Spleen (tissue), 11 donors: ENCODE results near the gene MIGA1. TPM values are rescaled to one million over a fixed set of nuclear protein-coding genes. Genes with fewer than 3 reads are reported as not detected.

ENCODE experiments used
- DNase-seq: peaks from one replicate; pipeline ENCODE4 v3.0.0-alpha.2; 2020
- H3K27ac ChIP-seq, 8 donors: fragments of 200-600 bp; sonication (generic) in 7 of 8; 1 replicate in 4 of 8; 2 replicates in 4 of 8; pipeline versions ENCODE4 v1.5.0 to v1.8.0; 2016 to 2021; ENCODE audit warnings: inconsistent platforms in 4 of 8, mild to moderate bottlenecking in 4 of 8, moderate library complexity in 1 of 8
- H3K27me3 ChIP-seq, 7 donors: fragments of 200-600 bp; sonication (generic) in 6 of 7; replicated peaks in 1 of 7; 1 replicate in 4 of 7; 2 replicates in 3 of 7; pipeline versions ENCODE4 v1.5.0 to v1.8.0; 2016 to 2021; ENCODE audit warnings: inconsistent platforms in 3 of 7, mild to moderate bottlenecking in 1 of 7
- H3K36me3 ChIP-seq, 6 donors: fragments of 200-600 bp; sonication (generic) in 5 of 6; 1 replicate in 4 of 6; 2 replicates in 2 of 6; pipeline versions ENCODE4 v1.5.0 to v1.8.0; 2016 to 2021; ENCODE audit warnings: inconsistent platforms in 2 of 6
- H3K4me1 ChIP-seq, 6 donors: fragments of 200-600 bp; sonication (generic) in 5 of 6; 1 replicate in 3 of 6; 2 replicates in 3 of 6; pipeline versions ENCODE4 v1.5.0 to v1.8.0; 2016 to 2021; ENCODE audit warnings: inconsistent platforms in 3 of 6
- H3K4me3 ChIP-seq, 8 donors: fragments of 200-600 bp; sonication (generic) in 7 of 8; 1 replicate in 4 of 8; 2 replicates in 4 of 8; pipeline versions ENCODE4 v1.5.0 to v1.8.0; 2016 to 2021; ENCODE audit warnings: inconsistent platforms in 4 of 8, mild to moderate bottlenecking in 4 of 8, moderate library complexity in 2 of 8
- H3K9me3 ChIP-seq, 8 donors: fragments of 200-600 bp; sonication (generic) in 7 of 8; 1 replicate in 4 of 8; 2 replicates in 4 of 8; pipeline versions ENCODE4 v1.5.0 to v1.8.0; 2016 to 2021; ENCODE audit warnings: inconsistent platforms in 4 of 8
- CTCF ChIP-seq, 11 experiments: fragments of 200-600 bp in 7 of 11; fragments of 450-650 bp in 4 of 11; sonication (generic) in 4 of 11; IDR thresholded peaks in 8 of 11; conservative IDR thresholded peaks in 3 of 11; 1 replicate in 7 of 11; 2 replicates in 4 of 11; pipeline versions ENCODE4 v1.4.0 to v1.8.0; 2016 to 2021; ENCODE audit warnings: antibody characterized with exemption in 11 of 11, inconsistent platforms in 4 of 11, mild to moderate bottlenecking in 1 of 11
- POLR2A ChIP-seq, 3 donors: fragments of 450-650 bp; IDR thresholded peaks; one replicate each; pipeline ENCODE4 v1.5.1; 2017; ENCODE audit warnings: antibody characterized with exemption in 3 of 3, mild to moderate bottlenecking in 1 of 3
- POLR2AphosphoS5 ChIP-seq, 3 donors: sonication (generic); formaldehyde crosslinking; IDR thresholded peaks; one replicate each; pipeline ENCODE4 v1.5.1; 2017; ENCODE audit warnings: antibody characterized with exemption in 3 of 3
- WGBS, 5 donors: extraction: QIAGEN DNeasy Blood & Tissue Kit in 3 of 5; methylation state at CpG; one replicate each; pipeline versions ENCODE4 v1.1.5 to v1.1.7; 2013 to 2018; 5-methylcytosine and 5-hydroxymethylcytosine counted together
- intact Hi-C: fragments of 100-400 bp; cut with DNase I; formaldehyde crosslinking; loops from one replicate; pipeline ENCODE4 v1.15.0; 2023; ENCODE audit warnings: low total_unique reads
- polyA plus RNA-seq, 3 donors: library from polyadenylated mRNA; stranded (reverse); fragments of 200-250 nt; gene quantifications; one replicate each; pipeline ENCODE4 v1.2.1, GENCODE V29; 2013
- total RNA-seq, 7 donors: library from RNA; depleted of rRNA in 3 of 7; stranded (reverse); fragments of >200 nt in 3 of 7; fragmentation: NEBNext Ultra II Directional in 4 of 7; extraction: Animal tissue kit (Norgen Biotek cat#: 25700) in 4 of 7; gene quantifications; one replicate each; pipeline versions ENCODE4 v1.1.0 to v1.2.1, GENCODE V29; 2016 to 2021
- donor health status: healthy with polysubstance abuse.
- donor health status: DM: no; HTN: no; CAD: no; lungs with moderate emphysema.
- donor health status: DM: no; HTN: no; CAD: no.
- donor health status: Bipolar disorder and iron deficiency.
- donor health status: healthy.
- donor health status: DM: no; HTN: no; CAD: no.
- donor health status: DM: yes; HTN: yes; CAD: no.

Gene MIGA1
- total and polyA plus RNA-seq, 10 donors: 2.4 to 20.2 (median 16.5) TPM

- Histone ChIP-seq H3K9me3 (no peaks in the 10 kb centered on the region), H3K27me3 (no peaks in the 10 kb centered on the region), H3K4me3 (no peak overlapping the region), H3K27ac (no peak overlapping the region), H3K36me3 (no peaks in the 10 kb centered on the region), H3K4me1 (no peaks in the 10 kb centered on the region)
- no peak for DNase-seq
- no peak for TF ChIP-seq POLR2AphosphoS5 (IDR thresholded peaks at IDR 0.05)
- peak in 7 of 11 experiments; percentile 28 to 49 (median 31) for TF ChIP-seq CTCF (IDR thresholded peaks at IDR 0.05 in 8 of 11, conservative IDR thresholded peaks at IDR 0.05 in 3 of 11)
- TF ChIP-seq POLR2A (IDR thresholded peaks at IDR 0.05): no peak
- intact Hi-C loops: no loop called here
- WGBS, 5 donors: 35 to 41% (median 37%) methylated on average over 4 of the region's 4 CpGs
Measured at GRCh38 chr1:77900687-77901293, 121.3 kb downstream of the MIGA1 start.

- no peak overlapping the region for H3K27ac ChIP-seq
- WGBS, 5 donors: 47 to 85% (median 72%) methylated on average over 1 of the region's 1 CpG
- H3K36me3 ChIP-seq: no peaks in the 10 kb centered on the region
- H3K27me3 ChIP-seq: no peaks in the 10 kb centered on the region
- no peaks in the 10 kb centered on the region for H3K4me1 ChIP-seq
- no peak for TF ChIP-seq POLR2A (IDR thresholded peaks at IDR 0.05)
- TF ChIP-seq POLR2AphosphoS5 (IDR thresholded peaks at IDR 0.05): no peak
- no peak for TF ChIP-seq CTCF (IDR thresholded peaks at IDR 0.05 in 8 of 11, conservative IDR thresholded peaks at IDR 0.05 in 3 of 11)
- no peaks in the 10 kb centered on the region for H3K9me3 ChIP-seq
- intact Hi-C loops: no loop called here
- no peak for DNase-seq
- no peak overlapping the region for H3K4me3 ChIP-seq
Measured at GRCh38 chr1:77905603-77906002, 126.2 kb downstream of the MIGA1 start.

GRCh38 chr1:77906019-77906545 is 126.6 kb downstream of the MIGA1 start:
- Histone ChIP-seq H3K27me3 (no peaks in the 10 kb centered on the region), H3K4me1 (no peaks in the 10 kb centered on the region), H3K27ac (no peak overlapping the region), H3K9me3 (no peaks in the 10 kb centered on the region), H3K36me3 (no peaks in the 10 kb centered on the region), H3K4me3 (no peak overlapping the region)
- TF ChIP-seq POLR2A (IDR thresholded peaks at IDR 0.05) (no peak), CTCF (IDR thresholded peaks at IDR 0.05 in 8 of 11, conservative IDR thresholded peaks at IDR 0.05 in 3 of 11) (no peak), POLR2AphosphoS5 (IDR thresholded peaks at IDR 0.05) (no peak)
- 90 to 98% (median 96%) methylated on average over 2 of the region's 2 CpGs for WGBS, 5 donors
- DNase-seq: no peak
- intact Hi-C loops: no loop called here

GRCh38 chr1:77906624-77907023 is 127.2 kb downstream of the MIGA1 start:
- Histone ChIP-seq H3K36me3 (no peaks in the 10 kb centered on the region), H3K27ac (no peak overlapping the region), H3K9me3 (no peaks in the 10 kb centered on the region), H3K27me3 (no peaks in the 10 kb centered on the region), H3K4me1 (no peaks in the 10 kb centered on the region), H3K4me3 (no peak overlapping the region)
- intact Hi-C loops: no loop called here
- no peak for DNase-seq
- 79 to 97% (median 93%) methylated on average over 1 of the region's 1 CpG for WGBS, 5 donors
- no peak for TF ChIP-seq POLR2A (IDR thresholded peaks at IDR 0.05)
- TF ChIP-seq POLR2AphosphoS5 (IDR thresholded peaks at IDR 0.05): no peak
- TF ChIP-seq CTCF (IDR thresholded peaks at IDR 0.05 in 8 of 11, conservative IDR thresholded peaks at IDR 0.05 in 3 of 11): no peak
